ENCODE measurements around the gene PAM. TPM values are rescaled to one million over a fixed set of nuclear protein-coding genes. Genes with fewer than 3 reads are reported as not detected.
"Not testable (repeated sequence)": the region's sequence is repeated elsewhere in the genome, so short reads cannot be mapped to it uniquely, and the experiment has no call there.

The PAM gene
- total and polyA plus RNA-seq, 7 donors: 14.3 to 261 (median 198) TPM

GRCh38 chr5:102999191-102999590, 244.1 kb downstream of the PAM start:
- Histone ChIP-seq H3K9me3 (no peaks in the 10 kb centered on the region), H3K27ac (no peak overlapping the region), H3K4me1 (no peaks in the 10 kb centered on the region), H3K4me3 (no peak overlapping the region), H3K36me3 (peaks cover 0 to 8% (median 0%) of the 10 kb centered on the region in 4 donors), H3K27me3 (no peaks in the 10 kb centered on the region)
- TF ChIP-seq EP300 (IDR thresholded peaks at IDR 0.05) (no peak), POLR2AphosphoS5 (IDR thresholded peaks at IDR 0.05) (no peak), POLR2A (IDR thresholded peaks at IDR 0.05) (no peak)
- TF ChIP-seq, protein P1, sequence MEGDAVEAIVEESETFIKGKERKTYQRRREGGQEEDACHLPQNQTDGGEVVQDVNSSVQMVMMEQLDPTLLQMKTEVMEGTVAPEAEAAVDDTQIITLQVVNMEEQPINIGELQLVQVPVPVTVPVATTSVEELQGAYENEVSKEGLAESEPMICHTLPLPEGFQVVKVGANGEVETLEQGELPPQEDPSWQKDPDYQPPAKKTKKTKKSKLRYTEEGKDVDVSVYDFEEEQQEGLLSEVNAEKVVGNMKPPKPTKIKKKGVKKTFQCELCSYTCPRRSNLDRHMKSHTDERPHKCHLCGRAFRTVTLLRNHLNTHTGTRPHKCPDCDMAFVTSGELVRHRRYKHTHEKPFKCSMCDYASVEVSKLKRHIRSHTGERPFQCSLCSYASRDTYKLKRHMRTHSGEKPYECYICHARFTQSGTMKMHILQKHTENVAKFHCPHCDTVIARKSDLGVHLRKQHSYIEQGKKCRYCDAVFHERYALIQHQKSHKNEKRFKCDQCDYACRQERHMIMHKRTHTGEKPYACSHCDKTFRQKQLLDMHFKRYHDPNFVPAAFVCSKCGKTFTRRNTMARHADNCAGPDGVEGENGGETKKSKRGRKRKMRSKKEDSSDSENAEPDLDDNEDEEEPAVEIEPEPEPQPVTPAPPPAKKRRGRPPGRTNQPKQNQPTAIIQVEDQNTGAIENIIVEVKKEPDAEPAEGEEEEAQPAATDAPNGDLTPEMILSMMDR (IDR thresholded peaks at IDR 0.05): no peak
- intact Hi-C loops (cut with DNase I): no loop called here
- 91 to 93% methylated on average over 3 of the region's 3 CpGs for WGBS, 2 donors
- DNase-seq: peak; percentile 40

DNA sequence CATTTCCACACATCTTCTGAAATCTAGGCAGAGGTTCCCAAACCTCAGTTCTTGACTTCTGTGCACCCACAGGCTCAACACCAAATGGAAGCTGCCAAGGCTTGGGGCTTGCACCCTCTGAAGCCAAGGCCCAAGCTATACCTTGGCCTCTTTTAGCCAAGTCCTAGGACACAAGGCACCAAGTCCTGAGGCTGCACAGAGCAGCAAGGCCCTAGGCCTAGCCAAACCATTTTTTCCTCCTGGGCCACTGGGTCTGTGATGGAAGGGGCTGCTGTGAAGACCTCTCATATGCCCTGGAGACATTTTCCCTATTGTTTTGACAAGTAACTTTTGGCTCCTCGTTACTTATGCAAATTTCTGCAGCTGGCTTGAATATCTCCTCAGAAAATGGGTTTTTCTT, 244.5 kb downstream of the PAM start:
- H3K9me3 ChIP-seq; H3K27ac ChIP-seq; H3K27me3 ChIP-seq; H3K36me3 ChIP-seq; H3K4me3 ChIP-seq; intact Hi-C loops (cut with DNase I); DNase-seq; H3K4me1 ChIP-seq: not testable (repeated sequence)
- 89 to 90% methylated on average over 1 of the region's 1 CpG for WGBS, 2 donors

DNA sequence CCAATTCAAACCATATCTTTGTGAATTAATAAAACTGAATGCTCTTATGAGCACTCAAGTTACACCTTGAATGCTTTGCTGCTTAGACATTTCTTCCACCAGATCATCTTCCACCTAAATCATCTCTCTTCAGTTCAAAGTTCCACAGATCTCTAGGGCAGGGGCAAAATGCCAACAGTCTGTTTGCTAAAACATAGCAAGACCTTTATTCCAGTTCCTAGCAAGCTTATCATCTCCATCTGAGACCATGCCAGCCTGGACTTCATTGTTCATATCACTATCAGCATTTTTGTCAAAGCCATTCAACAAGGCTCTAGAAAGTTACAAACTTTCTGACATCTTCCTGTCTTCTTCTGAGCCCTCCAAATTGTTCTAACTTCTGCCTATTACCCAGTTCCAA, 245.0 kb downstream of the PAM start:
- TF ChIP-seq POLR2AphosphoS5 (IDR thresholded peaks at IDR 0.05): no peak
- no peak for TF ChIP-seq POLR2A (IDR thresholded peaks at IDR 0.05)
- TF ChIP-seq, protein P1 (IDR thresholded peaks at IDR 0.05): no peak
- TF ChIP-seq EP300 (IDR thresholded peaks at IDR 0.05): no peak

DNA sequence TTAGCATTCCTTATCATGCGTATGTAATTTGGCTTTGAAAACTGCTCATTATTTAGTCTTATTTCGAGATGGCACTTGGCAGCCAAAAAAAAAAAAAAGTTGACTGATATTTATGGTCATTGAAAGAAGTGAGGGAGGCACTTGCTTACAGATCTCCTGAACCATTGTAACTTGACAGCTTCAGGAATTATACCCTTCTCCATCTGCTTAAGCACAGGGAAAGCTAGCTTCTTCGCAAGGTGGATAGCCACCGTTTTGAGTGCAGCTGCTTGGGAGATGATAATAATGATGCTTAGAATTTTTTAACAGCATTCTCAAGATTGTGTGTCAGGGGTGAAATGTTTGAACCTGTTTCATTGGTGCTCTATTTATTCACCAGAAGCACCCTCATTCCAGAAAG, 248.8 kb downstream of the PAM start:
- Histone ChIP-seq H3K4me1 (no peaks in the 10 kb centered on the region), H3K27me3 (no peaks in the 10 kb centered on the region), H3K36me3 (peaks cover 0 to 32% (median 6%) of the 10 kb centered on the region in 4 donors), H3K27ac (no peak overlapping the region), H3K9me3 (no peaks in the 10 kb centered on the region), H3K4me3 (no peak overlapping the region)
- no peak for DNase-seq
- no peak for TF ChIP-seq POLR2A (IDR thresholded peaks at IDR 0.05)
- TF ChIP-seq, protein P1 (IDR thresholded peaks at IDR 0.05): no peak
- TF ChIP-seq POLR2AphosphoS5 (IDR thresholded peaks at IDR 0.05): no peak
- TF ChIP-seq EP300 (IDR thresholded peaks at IDR 0.05): no peak
- intact Hi-C loops (cut with DNase I): no loop called here
- WGBS, 2 donors: 86 to 90% methylated on average over 4 of the region's 4 CpGs

More for the DNA sequence above, 245.0 kb downstream of the PAM start:
- H3K4me3 ChIP-seq: no peak overlapping the region
- H3K4me1 ChIP-seq: no peaks in the 10 kb centered on the region
- H3K9me3 ChIP-seq: no peaks in the 10 kb centered on the region
- intact Hi-C loops (cut with DNase I): no loop called here
- no peak for DNase-seq
- H3K27me3 ChIP-seq: no peaks in the 10 kb centered on the region
- H3K27ac ChIP-seq: no peak overlapping the region
- peaks cover 0 to 8% (median 0%) of the 10 kb centered on the region in 4 donors for H3K36me3 ChIP-seq

DNA sequence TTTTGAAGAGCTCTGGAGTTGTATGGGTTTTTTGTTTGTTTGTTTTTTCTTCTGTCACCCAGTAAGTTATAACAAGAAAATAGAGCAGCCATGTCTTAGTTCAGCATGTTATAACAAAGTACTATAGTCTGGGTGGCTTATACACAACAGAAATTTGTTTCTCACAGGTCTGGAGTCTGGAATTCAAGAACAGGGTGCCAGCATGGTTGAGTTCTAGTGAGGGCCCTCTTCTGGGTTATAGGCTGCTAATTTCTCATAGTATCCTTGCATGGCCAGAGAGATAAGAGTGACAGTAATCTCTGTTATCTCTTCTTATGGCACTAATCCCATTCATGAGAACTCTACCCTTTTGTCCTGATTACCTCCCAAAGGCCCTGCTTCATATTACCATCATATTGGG, 250.2 kb downstream of the PAM start:
- DNase-seq: no peak
- H3K4me1 ChIP-seq: no peaks in the 10 kb centered on the region
- H3K27me3 ChIP-seq: no peaks in the 10 kb centered on the region
- peaks cover 0 to 40% (median 6%) of the 10 kb centered on the region in 4 donors for H3K36me3 ChIP-seq
- H3K4me3 ChIP-seq: no peak overlapping the region
- H3K27ac ChIP-seq: no peak overlapping the region
- intact Hi-C loops (cut with DNase I): no loop called here
- no peak for TF ChIP-seq EP300 (IDR thresholded peaks at IDR 0.05)
- no peak for TF ChIP-seq POLR2AphosphoS5 (IDR thresholded peaks at IDR 0.05)
- TF ChIP-seq POLR2A (IDR thresholded peaks at IDR 0.05): no peak
- TF ChIP-seq, protein P1 (IDR thresholded peaks at IDR 0.05): no peak
- no peaks in the 10 kb centered on the region for H3K9me3 ChIP-seq
